CD1c-positive myeloid dendritic cell (primary cell): Measurements from ENCODE around the gene UFD1.
A peak's percentile ranks its signal among the peaks of the same experiment; 100 is the strongest.

Source experiments
- DNase-seq: peaks from one replicate; pipeline ENCODE4 v3.0.0-alpha.2; 2016; ENCODE audit errors: extremely low spot score

Gene UFD1, protein sequence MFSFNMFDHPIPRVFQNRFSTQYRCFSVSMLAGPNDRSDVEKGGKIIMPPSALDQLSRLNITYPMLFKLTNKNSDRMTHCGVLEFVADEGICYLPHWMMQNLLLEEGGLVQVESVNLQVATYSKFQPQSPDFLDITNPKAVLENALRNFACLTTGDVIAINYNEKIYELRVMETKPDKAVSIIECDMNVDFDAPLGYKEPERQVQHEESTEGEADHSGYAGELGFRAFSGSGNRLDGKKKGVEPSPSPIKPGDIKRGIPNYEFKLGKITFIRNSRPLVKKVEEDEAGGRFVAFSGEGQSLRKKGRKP

DNA sequence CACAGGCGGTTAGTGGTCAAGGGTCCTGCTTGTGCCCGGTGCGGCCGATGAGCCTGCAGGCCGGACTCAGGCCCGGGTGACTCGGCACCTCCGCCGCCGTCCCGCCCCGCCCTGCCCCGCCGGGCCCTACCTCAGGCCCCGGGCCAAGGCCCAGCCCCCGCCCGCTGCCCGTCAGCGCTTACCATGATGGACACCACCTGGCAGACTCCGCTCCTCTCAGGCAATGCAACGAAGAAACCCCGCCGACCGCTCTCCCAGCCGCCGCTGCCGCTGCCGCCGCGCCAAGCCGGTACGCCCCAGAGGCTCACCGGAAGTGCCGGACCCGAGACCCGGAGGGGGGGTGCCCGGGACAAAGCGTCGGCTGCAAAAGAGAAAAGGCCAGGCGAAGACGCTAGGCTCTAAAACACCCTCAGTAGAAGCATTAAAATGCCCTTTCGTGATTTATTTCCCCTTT lies at the start of gene UFD1:
Gene UFD1 (minus strand): TSS at position 293 of the 454 bp plus-strand sequence. CDS start 108 bp downstream, at position 185.
- DNase-seq: peak; percentile 79

DNA sequence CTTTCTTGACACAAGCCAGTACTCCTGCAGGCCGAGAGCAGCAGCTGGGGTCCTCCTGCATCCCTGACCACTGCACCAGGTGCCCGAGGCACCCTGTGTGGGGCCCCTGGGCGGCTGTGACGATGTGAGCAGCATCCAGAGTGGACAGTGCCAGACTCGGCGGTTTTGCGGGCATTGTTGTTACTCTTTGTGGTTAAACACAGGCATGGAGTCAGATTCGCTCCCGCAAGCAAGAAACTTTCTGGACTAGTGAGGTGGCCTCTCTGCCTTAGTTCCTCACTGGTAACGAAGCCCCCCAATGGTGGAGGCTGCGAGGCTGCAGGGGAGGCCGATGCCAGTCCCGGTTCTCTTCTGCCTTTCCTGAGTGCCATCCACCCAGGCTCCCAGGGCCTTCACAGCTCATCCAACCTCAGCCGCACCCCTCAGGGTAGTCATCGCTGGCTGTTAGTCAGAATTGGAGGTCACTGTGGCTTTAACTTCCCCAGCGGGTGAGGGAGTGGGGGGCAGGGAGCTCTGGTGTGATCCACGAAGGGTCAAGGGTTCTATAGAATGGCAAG lies 48.9 kb upstream of the UFD1 start:
- DNase-seq: no peak

DNA sequence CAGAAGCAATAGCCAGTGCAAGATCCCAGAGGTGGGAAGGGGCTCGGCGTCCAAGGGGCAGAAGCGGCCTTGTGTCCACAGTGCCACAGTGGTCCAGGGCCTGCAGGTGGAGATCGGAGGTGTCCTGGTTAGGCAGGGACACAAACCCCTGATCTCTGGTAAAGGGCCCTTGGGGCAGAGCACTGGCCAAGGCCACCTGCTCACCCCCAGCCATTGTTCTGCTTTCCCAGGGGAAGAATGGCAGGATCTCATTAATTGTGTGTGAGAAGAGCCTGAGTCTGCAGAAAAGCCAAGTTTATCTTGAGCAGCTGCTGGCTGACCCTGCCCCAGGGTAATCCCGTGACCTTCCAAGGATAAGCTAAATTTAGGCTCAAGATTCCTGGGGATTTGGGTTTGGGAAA lies 48.3 kb upstream of the UFD1 start:
- DNase-seq: no peak

DNA sequence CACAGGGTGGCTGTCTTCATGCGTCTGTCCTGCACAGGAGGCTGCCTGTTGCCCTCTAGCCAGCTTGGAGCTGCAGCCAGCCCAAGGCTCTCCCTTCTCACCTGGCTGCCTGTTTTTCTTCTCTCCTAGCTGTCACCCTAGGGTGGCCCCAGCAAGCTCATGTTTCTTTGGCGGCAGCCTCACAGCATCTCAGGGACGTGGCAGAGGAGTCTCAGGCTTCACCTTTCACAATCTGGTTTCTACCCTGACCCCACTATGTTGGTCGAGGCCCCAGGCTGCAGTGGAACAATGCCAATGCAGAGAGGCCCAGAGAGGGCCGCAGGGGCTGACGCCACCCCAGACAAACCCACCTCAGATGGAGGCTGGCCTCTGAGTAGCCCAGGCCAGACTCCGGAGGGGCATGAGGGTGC lies 47.7 kb upstream of the UFD1 start:
- no peak for DNase-seq

DNA sequence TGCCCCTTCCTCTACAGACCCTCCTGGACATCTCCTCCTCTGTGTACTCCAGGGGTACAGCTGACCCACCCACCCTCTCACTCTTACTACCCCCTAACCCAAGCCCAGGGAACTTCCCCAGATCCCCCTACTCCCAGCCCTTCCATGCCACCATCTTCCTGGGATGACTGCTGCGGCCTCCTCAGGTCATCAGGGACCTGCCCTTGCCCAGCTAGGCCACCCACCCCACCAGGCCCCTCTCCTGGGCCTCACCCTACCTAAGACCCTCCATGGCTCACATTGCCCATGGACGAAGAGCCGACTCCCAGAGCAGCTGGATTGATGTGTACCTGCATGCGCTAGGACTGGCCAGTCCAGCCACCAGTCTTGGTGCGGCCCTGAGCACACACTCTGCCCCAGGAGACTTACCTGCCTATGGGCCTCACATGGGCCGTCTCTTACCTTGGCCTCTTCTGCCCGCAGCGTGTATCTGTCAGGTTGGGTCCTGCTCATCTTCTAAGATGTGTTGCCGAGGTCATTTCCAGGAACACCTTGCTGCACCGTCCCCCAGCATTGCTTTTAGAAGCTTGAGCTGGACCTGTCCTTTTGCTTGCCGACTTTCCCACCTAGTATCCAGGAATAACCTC lies 47.2 kb upstream of the UFD1 start:
- DNase-seq: no peak

DNA sequence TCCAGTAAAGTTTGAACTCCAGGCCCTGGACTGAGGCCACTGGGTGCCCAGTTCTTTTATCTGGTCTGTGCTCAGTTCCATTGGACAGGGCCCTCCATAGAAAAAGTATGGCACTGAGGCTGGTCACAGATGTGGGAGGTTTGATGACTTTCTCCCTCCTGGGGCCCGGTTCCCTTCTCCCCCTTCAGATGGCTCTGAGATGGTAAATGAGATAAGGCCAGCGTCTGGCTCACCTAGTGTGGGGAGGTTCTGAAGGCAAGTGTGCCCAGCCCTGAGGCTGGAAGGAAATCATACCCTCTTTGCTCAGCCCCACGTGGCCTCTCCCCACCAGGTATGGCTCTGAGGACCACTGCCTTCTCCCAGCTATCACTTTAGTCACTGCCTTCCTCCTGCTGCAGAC lies 46.7 kb upstream of the UFD1 start:
- DNase-seq: no peak

DNA sequence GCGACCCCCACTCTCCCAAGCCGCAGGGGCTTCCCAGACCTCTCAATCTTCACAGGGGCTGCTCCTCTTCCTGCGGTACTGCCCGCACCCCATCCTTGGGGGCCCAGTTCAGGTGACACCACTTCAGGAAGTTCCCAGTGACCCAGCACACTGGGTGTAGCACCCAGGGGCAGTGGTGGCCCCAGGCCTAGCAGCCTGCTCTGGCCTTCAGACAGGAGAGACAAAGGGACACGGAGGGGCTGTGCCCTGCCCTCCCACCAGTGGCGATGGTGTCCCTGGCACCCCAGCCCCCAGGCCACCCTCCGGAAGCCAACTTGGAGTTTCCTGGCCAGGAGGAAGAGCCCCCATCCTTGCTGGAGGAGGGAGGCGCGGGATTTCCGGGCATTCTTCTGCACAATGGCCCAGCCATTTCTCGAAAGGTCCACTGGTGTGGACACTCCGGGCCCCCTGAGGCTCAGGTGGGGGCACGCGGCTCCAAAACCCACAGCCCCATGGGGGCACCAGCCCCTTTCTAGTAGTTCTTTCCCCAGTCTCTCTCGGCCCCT lies 46.2 kb upstream of the UFD1 start:
- DNase-seq: no peak

DNA sequence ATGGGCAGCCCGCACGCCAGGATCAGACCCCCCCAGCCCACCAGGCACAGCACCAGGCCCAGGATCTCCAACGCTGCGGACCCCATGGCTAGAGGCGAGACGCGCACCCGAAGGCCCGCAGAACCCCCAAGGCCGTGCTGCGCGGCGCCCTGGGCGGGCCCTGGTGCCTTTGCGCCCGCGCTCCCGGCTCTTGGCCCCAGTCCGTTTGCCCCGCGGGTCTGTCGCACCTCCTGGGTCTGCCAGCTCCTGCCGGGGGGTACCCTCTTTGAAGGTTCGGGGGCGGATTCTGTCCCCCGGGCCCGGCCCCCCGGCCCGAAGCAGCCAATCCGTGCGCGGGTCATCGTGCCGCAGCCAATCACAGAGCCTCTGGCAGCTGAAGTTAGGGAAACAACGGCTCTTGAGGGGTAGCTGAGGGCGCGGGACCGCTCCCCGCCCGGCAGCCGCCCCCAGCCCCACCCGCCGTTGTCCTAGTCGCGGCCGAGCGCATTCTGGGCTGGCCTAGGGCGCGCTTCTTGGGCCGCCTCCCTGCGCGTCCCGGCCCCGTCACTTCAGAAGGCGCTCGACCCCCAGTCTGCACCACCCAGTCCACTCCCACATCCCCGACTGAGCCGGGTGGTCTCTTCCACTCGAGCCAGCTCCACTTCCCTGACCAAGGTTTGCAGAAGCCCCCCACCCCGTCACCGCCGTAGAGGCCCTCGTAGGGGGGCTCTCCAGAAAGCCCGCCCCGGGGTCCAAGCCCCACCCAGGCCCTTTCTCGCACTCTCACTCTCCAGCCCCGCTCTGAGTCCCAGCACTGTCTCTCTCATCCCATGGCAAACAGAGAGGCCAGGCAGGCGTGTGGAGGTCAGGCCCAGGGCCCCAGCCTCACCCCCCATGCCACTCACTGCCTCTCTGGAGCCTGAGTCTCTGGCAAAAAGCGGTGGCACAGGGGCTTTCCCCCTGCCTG lies 45.5 kb upstream of the UFD1 start, which contains the start of gene CLDN5:
Gene CLDN5 (minus strand): TSS at position 241 of the 946 bp plus-strand sequence. CDS start 155 bp downstream, at position 86.
- DNase-seq: no peak

DNA sequence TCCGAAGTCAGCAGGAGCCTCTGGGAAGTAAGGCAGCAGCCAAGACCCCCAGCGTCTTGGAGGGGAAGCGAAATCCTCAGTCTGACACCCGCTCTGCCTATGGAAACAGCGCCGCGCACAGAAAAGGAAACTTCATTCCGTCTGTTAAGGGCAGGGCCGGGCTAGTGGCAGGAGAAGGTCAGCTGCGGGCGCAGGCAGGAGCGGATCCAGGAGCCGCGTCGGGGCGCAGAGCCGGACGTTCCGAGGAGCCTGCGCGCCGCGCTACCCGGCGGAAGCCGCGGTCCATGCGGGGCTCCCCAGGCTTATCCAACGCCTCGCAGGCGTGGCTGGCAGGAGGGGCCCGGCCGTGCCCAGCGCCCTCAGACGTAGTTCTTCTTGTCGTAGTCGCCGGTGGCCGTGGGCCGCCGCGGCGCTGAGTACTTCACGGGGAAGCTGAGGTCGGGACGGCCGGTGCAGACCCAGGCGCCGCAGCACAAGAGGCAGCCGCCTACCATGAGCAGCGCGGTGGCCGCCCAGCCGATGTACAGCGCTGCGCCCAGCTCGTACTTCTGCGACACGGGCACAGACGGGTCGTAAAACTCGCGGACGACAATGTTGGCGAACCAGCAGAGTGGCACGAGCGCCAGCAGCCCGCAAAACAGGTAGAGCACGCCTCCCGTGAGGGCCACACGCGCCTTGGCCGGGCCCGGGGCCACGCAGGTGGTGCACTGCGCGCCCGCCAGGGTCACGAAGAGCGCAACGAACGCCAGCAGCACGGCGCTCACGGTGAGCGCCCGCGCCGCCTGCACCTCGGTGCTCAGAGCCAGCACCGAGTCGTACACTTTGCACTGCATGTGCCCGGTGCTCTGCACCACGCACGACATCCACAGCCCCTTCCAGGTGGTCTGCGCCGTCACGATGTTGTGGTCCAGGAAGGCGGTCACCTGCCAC lies 44.5 kb upstream of the UFD1 start:
- no peak for DNase-seq

DNA sequence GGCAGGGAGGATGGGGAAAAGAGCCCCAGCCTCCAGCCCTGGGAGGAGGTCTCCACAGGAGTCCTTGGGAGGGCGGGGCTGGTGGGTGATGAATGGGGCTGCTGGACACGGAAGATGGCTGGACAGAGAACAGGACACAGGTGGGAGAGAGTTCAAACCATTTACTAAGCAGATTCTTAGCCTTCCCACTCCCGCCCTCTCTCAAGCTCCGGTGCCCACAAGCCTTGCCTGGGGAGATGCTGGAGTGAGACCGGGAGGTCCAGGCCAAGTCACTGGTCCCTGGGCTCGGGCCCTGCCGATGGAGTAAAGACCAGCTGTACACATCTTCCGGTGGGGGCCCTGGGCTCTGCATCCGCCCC lies 43.9 kb upstream of the UFD1 start:
- no peak for DNase-seq

DNA sequence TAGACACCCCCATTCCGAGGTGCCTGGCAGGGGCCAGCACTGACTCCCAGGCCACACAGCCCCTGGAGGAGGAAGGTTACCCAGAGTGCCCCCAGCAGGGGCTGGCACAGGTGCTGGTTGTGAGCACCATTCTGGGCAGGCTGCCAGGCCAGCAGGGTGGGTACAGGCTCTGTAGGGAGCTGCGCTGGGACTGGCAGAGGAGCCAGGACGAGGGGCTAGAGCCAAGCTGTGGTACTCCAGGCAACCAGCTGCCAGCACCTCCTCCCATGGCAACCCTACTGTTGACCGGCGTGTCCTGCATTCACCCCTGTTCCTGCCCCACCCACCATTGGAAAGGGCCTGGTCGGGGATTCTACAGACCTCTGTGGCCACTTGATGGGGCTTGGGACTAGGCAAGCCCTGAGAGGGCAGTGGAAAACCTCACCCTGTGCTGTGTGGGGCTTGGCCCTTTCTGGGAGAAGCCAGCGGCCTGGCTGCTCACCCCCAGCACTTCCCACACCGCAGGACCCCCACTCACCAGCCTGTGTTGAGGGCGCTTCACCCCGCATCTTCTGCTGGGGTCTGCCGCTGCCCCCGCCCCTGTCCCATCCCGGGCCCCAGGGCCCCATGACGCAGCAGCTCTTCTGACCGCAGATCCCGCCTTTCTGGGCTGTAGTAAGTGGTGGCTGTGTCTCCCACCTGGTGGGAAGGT lies 43.3 kb upstream of the UFD1 start:
- no peak for DNase-seq

DNA sequence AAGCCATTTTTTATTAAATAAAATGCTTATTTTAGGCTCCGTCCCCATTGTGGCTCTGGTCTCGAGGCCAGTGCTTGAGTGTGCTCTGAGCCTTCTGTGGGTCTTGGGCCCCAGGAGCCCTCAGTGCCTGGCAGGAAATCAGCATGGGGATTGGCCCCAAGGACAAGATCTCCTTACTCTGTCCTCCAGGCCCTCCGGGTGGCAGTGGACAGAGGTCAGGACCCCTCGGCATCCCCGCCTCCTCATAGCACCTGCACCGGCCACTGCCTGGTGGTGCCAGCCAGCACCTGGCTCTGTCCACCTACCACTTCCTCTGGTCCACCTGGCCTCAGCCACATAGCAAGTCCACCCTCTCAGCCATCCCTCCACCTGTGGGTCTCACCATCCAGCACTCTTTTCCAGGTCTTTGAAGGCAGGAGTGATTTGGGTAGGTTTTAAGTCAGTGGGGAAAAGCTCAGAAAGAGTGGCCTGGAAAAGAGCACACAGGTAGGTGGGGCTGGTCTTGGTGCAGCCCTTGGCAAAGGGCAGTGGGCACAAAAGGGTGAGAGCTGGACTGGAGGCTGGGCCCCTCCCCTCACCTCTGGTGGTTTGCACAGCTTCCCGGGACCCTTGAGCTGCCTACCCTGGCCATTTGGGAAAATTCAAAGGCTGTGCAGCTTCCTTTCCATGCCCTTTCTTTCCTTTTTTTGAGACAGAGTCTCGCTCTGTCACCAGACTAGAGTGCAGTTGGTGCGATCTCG lies 41.7 kb upstream of the UFD1 start:
- no peak for DNase-seq

DNA sequence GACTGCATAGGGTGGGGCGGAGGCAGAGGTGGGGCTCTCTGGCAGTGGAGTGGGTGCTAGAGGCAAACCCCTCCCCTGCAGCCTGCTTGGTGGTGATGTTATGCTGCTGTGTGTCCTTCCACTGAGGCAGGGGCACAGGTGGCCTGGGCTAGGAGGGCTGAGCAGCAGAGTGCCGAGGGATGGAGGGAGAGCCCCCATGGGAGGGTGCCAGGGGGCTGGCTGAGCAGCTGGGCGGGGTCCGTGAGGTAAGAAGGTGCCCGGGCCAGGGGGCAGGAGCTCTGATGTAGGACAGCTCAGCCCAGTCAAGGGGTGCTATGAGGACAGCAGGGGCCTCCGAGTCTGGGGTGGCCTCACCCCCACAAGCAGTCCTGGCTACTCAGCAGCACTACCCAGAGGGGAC lies 41.0 kb upstream of the UFD1 start:
- no peak for DNase-seq

DNA sequence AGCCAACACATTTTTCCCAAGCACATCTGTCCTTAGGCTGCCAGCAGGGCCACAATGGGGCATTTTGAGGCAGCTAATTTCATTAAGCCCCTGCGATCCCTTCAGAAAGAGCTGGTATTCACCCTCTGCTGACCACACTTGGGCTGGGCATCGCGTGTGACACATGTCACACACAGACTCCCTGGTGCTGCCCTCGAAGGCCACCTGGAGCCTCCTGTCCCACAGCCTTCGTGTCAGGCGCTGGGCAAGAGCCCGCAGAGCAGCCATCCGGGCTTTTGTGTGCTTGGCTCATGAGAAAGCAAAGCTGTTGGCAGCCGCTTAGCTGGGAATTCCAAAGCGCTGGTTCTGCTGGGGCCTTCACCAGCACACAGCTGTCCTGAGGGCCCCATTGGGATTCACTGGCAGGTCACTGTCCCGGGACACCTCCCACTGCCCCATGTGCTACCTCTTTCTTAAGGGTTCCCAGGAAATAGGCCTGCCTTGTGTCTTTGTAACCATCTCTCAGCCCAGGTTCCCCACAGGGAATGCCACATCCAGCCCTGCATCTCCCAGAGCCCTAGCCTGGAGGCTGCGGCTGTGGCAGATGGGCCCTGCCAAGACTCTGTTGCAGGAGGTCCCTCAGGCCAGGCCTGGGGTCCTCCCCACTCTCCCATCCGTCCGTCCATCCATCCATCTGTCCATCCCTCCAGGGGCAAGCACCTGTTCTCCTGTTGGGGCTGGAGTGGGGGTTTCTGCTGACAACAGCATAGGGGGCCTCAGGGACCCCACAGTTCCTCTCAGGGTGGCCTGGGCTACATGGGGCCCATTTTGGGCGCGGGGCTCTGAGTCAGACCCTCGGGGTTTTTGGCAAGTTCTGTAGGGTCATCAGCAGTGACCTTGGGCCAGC lies 40.3 kb upstream of the UFD1 start:
- DNase-seq: no peak

DNA sequence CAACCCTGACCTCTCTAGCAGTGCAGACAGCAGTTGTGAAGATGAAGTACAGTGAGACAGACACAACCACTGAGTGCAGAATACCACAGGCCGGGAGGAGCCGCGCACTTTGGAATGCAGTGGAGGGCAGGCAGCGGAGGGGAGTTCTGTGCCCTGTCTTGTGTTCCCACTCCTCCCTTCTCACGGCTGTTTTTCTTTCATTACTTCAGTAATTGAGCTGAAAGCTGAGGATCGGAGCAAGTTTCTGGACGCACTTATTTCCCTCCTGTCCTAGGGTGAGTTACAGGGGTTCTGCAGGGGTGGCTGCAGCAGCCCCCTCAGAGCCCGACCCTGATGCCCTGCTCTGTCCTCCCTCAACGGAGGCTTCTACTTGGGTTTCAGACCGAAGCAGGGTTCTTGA lies 39.6 kb upstream of the UFD1 start:
- no peak for DNase-seq

DNA sequence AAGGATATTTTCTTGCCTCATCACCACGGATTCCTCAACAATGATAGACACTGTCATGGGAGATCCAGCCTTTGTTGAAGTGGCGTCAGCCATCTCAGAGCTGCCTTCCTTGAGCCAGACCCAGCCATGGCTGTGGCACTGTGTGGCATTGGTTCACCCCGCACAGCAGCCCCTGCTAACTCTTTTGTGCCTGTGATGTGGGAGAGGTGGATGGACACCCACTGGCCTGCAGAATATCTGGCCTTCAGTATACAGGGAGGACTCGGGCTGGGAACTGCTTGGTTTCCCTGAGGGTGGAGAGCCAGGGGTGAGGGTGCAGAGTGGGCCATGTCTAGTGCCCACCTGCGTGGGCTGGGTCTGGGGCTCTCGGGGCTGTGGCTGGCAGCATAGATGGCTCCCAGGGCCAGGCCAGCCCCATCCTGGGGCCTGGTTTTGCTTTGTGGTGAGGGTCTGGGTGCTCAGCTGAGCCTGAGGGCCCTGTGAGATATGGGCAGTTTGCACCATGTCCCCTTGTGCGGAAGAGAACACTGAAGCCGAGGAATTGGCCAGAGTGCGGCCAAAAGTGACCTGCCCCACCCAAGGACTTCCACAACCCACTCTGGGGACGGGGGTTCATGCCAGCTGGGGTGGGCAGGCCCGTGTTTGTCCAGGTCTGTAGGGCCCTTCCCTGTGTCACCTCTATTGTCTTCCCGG lies 39.1 kb upstream of the UFD1 start:
- DNase-seq: no peak

DNA sequence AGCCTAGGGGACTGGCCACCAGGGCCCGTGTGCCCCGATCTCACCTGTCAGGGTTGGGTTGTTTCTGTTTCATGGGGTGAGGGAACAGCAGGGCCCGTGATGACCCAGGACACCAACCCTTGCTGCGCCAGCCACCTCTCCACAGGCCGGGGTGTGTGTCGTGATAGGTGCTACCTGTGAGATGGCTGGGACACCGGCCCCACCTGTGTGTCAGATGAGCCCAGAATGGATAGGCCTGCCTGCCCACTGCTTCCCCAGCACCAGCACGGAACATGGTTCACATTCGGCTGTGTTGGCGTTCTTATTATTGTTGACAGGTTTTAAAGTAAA lies 38.1 kb upstream of the UFD1 start:
- DNase-seq: no peak
